Esophagus (tissue), 2 donors: Measurements from ENCODE around the gene JMJD4. TPM values are rescaled to one million over a fixed set of nuclear protein-coding genes. Genes with fewer than 3 reads are reported as not detected.

Experiments
- H3K27ac ChIP-seq, 2 donors: one replicate each; pipeline ENCODE4 v1.5.1; 2013; ENCODE audit warnings: low read depth in 2 of 2, mild to moderate bottlenecking in 2 of 2, inconsistent platforms in 1 of 2, low read length in 1 of 2, moderate library complexity in 1 of 2
- H3K27me3 ChIP-seq, 2 donors: one replicate each; pipeline ENCODE4 v1.6.1; 2013; ENCODE audit warnings: low read length in 2 of 2, control low read depth in 1 of 2, mild to moderate bottlenecking in 1 of 2; ENCODE audit not compliant: insufficient read depth in 2 of 2, control insufficient read depth in 1 of 2
- H3K36me3 ChIP-seq, 2 donors: one replicate each; pipeline ENCODE4 v1.6.1; 2013; ENCODE audit warnings: low read length in 1 of 2; ENCODE audit not compliant: control insufficient read depth in 2 of 2, insufficient read depth in 2 of 2
- H3K4me1 ChIP-seq, 2 donors: one replicate each; pipeline ENCODE4 v1.6.1; 2013; ENCODE audit warnings: low read length in 1 of 2; ENCODE audit not compliant: control insufficient read depth in 2 of 2, insufficient read depth in 2 of 2
- H3K4me3 ChIP-seq, 2 donors: one replicate each; pipeline ENCODE4 v1.5.1; 2013; ENCODE audit warnings: low read length in 2 of 2, mild to moderate bottlenecking in 2 of 2, low read depth in 1 of 2, moderate library complexity in 1 of 2
- H3K9me3 ChIP-seq, 2 donors: one replicate each; pipeline ENCODE4 v1.6.1; 2013; ENCODE audit warnings: mild to moderate bottlenecking in 2 of 2, low read depth in 1 of 2, low read length in 1 of 2, moderate library complexity in 1 of 2; ENCODE audit not compliant: control insufficient read depth in 2 of 2, insufficient read depth in 1 of 2
- WGBS, 2 donors: extraction: QIAGEN DNeasy Blood & Tissue Kit; methylation state at CpG; one replicate each; pipeline ENCODE4 v1.1.7; 2013; 5-methylcytosine and 5-hydroxymethylcytosine counted together
- polyA plus RNA-seq, 2 donors: library from polyadenylated mRNA; stranded (reverse); fragments of 200-250 nt; gene quantifications; one replicate each; pipeline ENCODE4 v1.2.3, GENCODE V29; 2013
- donor health status: healthy with polysubstance abuse.
- donor health status: Bipolar disorder and iron deficiency.

JMJD4 gene
- polyA plus RNA-seq, 2 donors = 9.7 to 12.5 TPM

DNA sequence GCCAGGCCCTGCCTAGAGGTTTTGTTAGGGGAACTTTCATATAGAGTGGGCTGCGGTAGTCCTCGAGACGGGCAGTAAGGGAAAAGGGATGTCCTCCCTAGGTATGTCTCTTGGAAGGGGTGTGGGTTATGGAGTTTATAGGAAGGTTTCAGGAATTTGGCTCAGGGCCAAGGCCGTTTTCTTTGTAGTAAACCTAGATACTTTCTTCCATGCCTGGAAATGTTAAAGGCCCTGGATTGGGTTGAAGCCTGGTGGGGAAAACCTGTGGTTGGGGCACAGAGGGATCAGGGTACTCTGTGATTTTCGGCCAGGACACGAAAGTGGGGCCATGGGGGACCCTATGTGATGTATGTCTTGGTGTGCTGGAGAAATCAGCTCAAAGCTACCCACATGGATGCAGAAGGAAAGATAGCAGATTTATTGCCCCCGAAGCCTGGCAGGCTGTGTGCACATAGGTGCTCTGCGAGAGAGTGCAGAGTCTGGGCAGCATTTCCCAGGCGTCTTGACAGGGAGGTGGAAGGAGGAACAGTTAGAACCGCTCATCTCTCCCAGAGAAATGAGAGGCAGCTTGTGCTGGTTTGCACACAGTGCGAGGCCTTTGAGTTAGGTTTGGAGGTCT lies 1.8 kb upstream of the JMJD4 start:
- Histone ChIP-seq H3K4me1 (peaks cover 3 to 18% of the 10 kb centered on the region in 2 donors), H3K9me3 (no peaks in the 10 kb centered on the region), H3K4me3 (no peak overlapping the region), H3K27me3 (no peaks in the 10 kb centered on the region), H3K27ac (no peak overlapping the region), H3K36me3 (peaks cover 7 to 20% of the 10 kb centered on the region in 2 donors)
- WGBS, 2 donors = 82 to 86% methylated on average over 11 of the region's 11 CpGs

DNA sequence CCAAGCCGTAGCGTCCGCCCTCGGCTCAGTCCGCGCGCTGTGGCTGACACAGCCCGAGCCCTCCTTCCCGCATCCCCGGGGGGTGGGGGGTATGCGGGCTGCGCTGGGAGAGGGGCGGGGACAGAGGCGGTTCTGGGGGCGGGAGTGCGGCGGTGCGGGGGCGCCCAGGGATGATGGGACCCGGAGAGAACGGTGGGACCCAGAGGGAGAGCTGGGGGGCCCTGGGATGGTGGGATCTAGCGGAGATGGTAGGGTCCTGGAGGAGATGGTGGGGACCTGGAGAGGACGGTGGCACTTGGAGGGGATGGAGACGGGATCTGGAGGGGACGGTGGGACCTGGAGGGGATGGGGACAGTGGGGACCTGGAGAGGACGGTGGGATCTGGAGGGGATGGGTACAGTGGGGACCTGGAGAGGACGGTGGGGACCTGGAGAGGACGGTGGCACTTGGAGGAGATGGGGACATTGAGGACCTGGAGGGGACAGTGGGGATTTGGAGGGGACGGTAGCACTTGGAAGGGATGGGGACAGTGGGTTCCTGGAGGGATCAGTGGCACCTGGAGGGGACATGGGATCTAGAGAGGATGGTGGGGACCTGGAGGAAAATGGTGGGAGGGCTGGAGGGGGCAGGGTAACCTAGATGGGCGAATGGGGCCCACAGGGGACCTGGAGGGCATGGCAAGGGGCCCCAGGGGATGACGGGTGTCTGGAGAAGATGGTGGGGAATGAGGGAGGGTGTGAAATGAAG lies 610 bp upstream of the JMJD4 start:
- 2 to 3% methylated on average over 31 of the region's 31 CpGs for WGBS, 2 donors
- H3K9me3 ChIP-seq = peaks cover 0 to under 1% of the 10 kb centered on the region in 2 donors
- H3K4me1 ChIP-seq = peaks cover 3 to 18% of the 10 kb centered on the region in 2 donors
- peak overlapping the region; percentile 68 to 82 for H3K27ac ChIP-seq
- H3K27me3 ChIP-seq = no peaks in the 10 kb centered on the region
- H3K4me3 ChIP-seq = peak overlapping the region; percentile 67 to 91
- H3K36me3 ChIP-seq = peaks cover 7 to 28% of the 10 kb centered on the region in 2 donors

GRCh38 chr1:227734546-227734855 lies 601 bp downstream of the JMJD4 start:
- peak overlapping the region; percentile 67 to 91 for H3K4me3 ChIP-seq
- peaks cover 0 to 4% of the 10 kb centered on the region in 2 donors for H3K9me3 ChIP-seq
- peak overlapping the region in 1 of 2 donors; percentile 78 for H3K27ac ChIP-seq
- H3K36me3 ChIP-seq = peaks cover 7 to 29% of the 10 kb centered on the region in 2 donors
- H3K4me1 ChIP-seq = peaks cover 3 to 22% of the 10 kb centered on the region in 2 donors
- H3K27me3 ChIP-seq = no peaks in the 10 kb centered on the region
- 2 to 4% methylated on average over 10 of the region's 10 CpGs for WGBS, 2 donors

GRCh38 chr1:227733751-227734545 lies 1.2 kb downstream of the JMJD4 start:
- whole genome bisulfite sequencing, 2 donors = 45 to 46% methylated on average over 24 of the region's 24 CpGs
- Histone ChIP-seq H3K36me3 (peaks cover 7 to 27% of the 10 kb centered on the region in 2 donors), H3K9me3 (peaks cover 0 to 4% of the 10 kb centered on the region in 2 donors), H3K27ac (peak overlapping the region; percentile 28 to 72), H3K27me3 (no peaks in the 10 kb centered on the region), H3K4me3 (peak overlapping the region; percentile 67 to 91), H3K4me1 (peaks cover 8 to 26% of the 10 kb centered on the region in 2 donors)

DNA sequence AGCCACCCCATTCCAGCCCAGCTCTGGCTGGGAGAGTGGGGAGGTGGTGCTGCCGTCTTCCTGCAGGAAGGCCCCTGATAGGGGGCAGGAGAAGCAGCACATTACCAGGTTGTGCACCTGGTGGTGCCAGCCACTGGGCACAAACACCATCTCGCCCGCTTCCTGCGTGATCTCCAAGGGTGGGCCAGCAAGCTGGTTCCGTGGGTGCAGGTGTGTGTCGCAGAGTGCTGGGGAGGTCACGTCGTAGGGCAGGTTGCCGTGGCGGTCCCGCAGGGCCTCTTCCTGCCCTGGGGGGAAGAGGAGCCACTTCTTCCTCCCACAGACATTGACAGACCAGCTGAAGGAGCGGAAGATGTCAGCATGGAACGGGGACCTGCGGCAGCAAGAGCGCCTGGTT lies 1.8 kb downstream of the JMJD4 start:
- H3K27me3 ChIP-seq = no peaks in the 10 kb centered on the region
- peaks cover 7 to 27% of the 10 kb centered on the region in 2 donors for H3K36me3 ChIP-seq
- peaks cover 0 to 4% of the 10 kb centered on the region in 2 donors for H3K9me3 ChIP-seq
- no peak overlapping the region for H3K4me3 ChIP-seq
- no peak overlapping the region for H3K27ac ChIP-seq
- peaks cover 11 to 29% of the 10 kb centered on the region in 2 donors for H3K4me1 ChIP-seq
- WGBS, 2 donors = 85 to 89% methylated on average over 13 to 15 of the region's 15 CpGs

DNA sequence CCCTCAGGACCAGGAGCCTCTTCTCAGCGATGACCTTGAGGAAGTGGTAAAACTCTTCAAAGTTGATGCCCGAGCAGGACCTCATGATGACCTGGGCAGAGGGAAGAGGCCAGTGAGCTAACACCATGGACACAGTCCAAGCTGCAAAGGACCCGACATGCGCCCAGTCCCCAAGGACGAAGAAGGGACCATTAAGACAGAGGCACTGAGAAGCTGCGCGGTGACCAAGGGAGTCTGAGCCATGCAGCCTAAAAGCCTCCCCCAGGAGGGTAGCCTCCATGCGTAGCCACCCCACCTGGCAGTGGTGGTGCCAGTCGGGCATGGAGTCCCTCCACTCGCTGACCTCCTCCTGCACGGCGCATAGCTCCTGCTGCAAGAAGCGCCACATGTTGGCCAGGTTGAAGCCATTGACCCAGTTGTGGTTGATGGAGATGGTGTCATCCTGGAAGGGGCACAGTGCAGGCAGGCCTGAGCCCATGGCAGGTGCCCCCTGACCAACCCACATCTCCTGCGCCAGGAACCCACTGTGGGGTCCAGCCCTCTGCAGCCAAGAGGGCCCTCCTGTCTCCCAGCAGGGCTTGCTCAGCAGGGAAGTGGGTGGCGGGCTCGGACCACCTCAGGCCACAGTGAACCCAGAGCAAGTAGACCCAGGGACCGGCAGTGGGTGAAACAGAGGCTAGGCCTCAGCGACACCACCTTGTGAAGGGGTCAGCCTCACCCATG lies 2.4 kb downstream of the JMJD4 start:
- WGBS, 2 donors = 95 to 96% methylated on average over 18 of the region's 18 CpGs
- H3K4me3 ChIP-seq = no peak overlapping the region
- peaks cover 7 to 27% of the 10 kb centered on the region in 2 donors for H3K36me3 ChIP-seq
- H3K27me3 ChIP-seq = no peaks in the 10 kb centered on the region
- H3K9me3 ChIP-seq = peaks cover 0 to 4% of the 10 kb centered on the region in 2 donors
- no peak overlapping the region for H3K27ac ChIP-seq
- peaks cover 11 to 29% of the 10 kb centered on the region in 2 donors for H3K4me1 ChIP-seq

DNA sequence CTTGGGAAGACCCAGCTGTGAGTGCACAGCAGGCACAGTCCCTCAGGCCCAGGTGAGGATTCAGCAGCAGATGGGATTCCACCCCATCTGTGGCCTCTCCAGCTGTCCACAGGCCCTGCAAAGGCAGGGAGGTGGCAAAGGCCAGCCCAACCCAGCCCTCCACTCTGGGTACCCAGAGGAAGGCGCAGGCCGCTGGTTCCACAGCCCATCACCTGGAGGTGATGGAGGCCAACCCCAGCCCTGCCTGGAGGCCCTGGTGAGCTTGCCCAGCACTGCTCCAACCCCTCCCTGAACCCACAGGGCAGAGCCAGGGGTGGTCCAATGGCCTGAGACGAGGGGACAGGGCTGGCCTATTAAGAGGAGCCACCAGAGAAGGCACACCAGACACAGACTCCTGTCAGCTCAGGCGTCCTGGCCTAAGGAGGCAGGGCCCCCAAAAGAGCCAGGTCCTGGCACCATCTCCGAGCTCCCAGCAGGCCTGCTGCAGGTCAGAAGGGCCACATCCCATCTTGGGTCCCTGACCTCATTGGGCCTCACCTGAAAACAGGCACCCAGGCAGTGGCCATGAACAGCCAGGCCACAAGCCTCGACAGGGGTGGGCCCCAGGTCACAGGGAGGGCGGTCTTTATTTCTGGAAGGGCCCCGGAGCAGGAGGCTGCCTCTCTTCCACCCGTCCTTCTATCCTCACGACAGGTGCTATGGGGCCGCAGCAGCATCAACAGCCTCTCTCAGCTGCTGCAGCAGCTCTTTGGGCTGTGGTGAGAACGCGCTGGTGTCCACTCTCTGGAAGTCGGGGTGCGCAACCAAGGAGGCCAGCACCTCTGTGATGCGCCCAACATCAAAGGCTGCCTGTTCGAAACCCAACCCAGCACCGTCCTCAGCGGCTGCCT lies 3.2 kb downstream of the JMJD4 start:
- WGBS, 2 donors = 91 to 92% methylated on average over 19 of the region's 19 CpGs
- Histone ChIP-seq H3K36me3 (peaks cover 7 to 27% of the 10 kb centered on the region in 2 donors), H3K4me1 (peaks cover 11 to 29% of the 10 kb centered on the region in 2 donors), H3K27me3 (no peaks in the 10 kb centered on the region), H3K9me3 (peaks cover 0 to 4% of the 10 kb centered on the region in 2 donors), H3K27ac (no peak overlapping the region), H3K4me3 (no peak overlapping the region)

GRCh38 chr1:227731241-227731677 lies 3.8 kb downstream of the JMJD4 start:
- no peaks in the 10 kb centered on the region for H3K27me3 ChIP-seq
- WGBS, 2 donors = 71 to 84% methylated on average over 11 of the region's 11 CpGs
- peaks cover 11 to 29% of the 10 kb centered on the region in 2 donors for H3K4me1 ChIP-seq
- H3K9me3 ChIP-seq = peaks cover 0 to 4% of the 10 kb centered on the region in 2 donors
- no peak overlapping the region for H3K27ac ChIP-seq
- H3K36me3 ChIP-seq = peaks cover 7 to 27% of the 10 kb centered on the region in 2 donors
- H3K4me3 ChIP-seq = no peak overlapping the region
